Measurements from ENCODE around the gene NCAM2.

Gene NCAM2

GRCh38 chr21:20997636-20998455, at the start of gene NCAM2:
TSS of gene NCAM2 (plus strand) at chr21:20998409.
- peak; percentile 46 for DNase-seq (ENCODE audit: low spot score)

DNA sequence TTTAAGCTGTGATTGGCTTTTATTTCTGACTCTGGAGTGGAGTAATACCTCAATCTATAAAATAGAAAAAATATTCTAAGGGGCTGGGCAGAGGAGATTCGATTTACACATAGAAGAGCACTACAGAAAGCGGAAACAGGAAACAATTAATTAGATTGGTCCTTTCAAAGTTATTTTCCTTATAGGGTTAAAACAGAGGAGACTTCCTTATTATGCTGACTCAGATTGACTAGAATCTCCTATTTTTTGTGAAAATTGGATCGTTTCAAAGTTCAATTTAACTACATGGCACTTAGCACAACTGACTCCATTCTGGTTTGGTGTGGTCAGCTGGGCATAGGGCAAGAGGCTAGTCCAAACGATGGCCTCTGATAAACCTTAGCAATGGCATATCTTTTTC, 48.3 kb upstream of the NCAM2 start:
- no peak for DNase-seq (ENCODE audit: low spot score)

DNA sequence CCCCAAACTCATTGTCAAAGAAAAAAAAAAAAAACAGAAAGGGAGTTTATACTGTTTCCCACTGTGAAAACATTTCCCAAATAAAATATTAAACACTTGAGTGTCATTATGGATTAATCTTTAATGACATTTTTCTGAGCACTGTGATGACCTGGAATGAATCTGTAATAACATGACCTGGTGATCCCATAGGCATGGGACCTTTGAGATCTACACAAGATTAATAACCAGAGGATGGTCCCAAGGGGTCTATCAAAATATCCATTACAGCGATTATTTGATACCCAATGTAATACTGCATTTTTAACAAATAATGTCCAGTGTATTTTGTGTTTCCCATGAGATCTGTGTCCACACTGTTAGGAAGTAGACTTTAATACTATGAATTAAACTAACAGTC, 32.4 kb upstream of the NCAM2 start:
- DNase-seq (ENCODE audit: low spot score): no peak

GRCh38 chr21:20968391-20968790, 29.8 kb upstream of the NCAM2 start:
- no peak for DNase-seq (ENCODE audit: low spot score)

- DNase-seq (ENCODE audit: low spot score): no peak
Measured at GRCh38 chr21:20970691-20971090, 27.5 kb upstream of the NCAM2 start.

- DNase-seq (ENCODE audit: low spot score): peak; percentile 30
Measured at GRCh38 chr21:20971296-20971921, 26.8 kb upstream of the NCAM2 start.

- DNase-seq (ENCODE audit: low spot score): no peak
Measured at GRCh38 chr21:20994790-20995189, 3.4 kb upstream of the NCAM2 start.

DNA sequence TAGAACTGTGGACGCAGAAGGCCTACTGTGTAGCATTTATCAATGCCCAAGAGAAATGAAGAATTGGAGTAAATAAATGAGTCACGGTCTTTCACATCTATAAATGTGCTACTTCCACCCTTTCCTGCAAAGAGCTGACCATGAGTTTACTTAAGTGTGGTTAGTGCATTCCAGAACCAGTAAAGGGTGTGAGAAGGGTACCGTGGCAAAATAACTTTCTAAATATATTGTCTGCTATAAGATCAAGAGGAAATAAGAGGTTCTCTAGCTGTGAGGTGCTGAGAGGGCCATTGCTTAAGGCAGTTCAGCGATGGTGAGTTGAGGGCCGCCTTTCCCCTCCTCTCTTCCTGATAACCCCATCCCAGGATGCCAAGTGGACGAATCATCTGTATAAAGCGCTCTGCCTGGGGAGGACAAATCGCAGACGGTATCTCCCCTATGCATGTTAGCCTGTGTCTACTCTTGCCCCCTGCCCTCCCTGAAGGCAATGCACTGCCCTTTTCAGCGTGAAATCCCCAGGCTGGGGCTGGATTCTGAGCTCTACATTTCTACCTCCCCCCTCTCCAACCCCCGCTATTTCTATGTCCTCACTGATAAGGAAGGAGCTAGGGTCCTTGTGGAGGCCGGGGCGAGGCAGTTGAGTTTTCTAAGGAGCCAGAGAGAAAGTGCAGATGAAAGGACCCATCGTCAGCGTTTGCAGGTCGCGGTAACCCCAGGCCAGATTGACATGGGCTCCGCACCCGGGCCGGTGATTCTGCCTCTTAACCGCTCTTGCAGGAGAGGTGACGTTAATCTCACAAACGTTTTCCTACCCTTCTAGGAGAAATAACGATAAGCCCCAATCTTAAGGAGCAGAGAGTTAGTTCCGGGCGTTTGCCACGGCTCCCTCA, 1.5 kb upstream of the NCAM2 start:
- DNase-seq (ENCODE audit: low spot score): no peak

GRCh38 chr21:20997311-20997635, 936 bp upstream of the NCAM2 start:
- no peak for DNase-seq (ENCODE audit: low spot score)

GRCh38 chr21:20998456-20998789, 214 bp downstream of the NCAM2 start:
- no peak for DNase-seq (ENCODE audit: low spot score)

DNA sequence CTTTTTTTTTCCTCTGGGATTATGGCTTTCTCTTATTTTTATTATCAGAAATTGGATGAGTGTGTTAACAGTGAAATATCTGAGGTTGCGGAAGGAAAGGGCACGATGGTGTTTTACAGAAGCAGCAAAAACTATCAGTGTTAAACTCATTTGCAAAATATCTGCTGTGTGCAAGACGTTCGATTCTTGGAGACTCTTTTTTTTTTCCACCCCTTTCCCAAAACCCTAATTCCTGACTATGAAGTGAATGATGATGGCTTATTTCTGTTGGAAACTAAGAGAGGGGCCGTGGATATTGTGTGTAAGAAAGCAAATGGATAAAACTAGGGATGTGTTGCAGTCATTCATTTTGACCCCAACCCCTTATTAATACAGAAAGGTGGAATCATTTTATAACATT, 677 bp downstream of the NCAM2 start:
- no peak for DNase-seq (ENCODE audit: low spot score)

- DNase-seq (ENCODE audit: low spot score): peak; percentile 61
Measured at GRCh38 chr21:20999659-21000058, 1.4 kb downstream of the NCAM2 start.

- DNase-seq (ENCODE audit: low spot score): no peak
Measured at GRCh38 chr21:21000591-21001175, 2.5 kb downstream of the NCAM2 start.

GRCh38 chr21:21001591-21002100, 3.4 kb downstream of the NCAM2 start:
- DNase-seq (ENCODE audit: low spot score): no peak

GRCh38 chr21:21002153-21002552, 3.9 kb downstream of the NCAM2 start:
- no peak for DNase-seq (ENCODE audit: low spot score)

DNA sequence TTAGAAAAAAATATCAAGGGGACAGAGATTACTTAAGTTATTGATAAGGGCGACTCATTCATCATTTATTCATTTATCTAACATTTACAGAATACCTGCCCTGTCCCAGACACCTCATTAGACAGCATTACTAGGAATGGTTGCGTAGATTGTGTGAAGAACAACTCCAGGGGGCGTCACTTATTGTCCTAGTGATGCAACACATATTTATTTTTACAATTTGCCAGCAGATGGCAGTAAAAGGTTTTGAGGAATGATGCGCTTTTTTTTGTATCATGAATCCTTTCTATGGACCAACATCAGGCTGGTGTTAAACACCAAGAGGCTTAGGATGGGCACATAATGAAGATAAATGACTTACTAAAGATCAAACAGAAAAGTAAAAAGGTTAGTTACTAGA, 5.5 kb downstream of the NCAM2 start:
- peak; percentile 24 for DNase-seq (ENCODE audit: low spot score)

GRCh38 chr21:21007606-21008005, 9.4 kb downstream of the NCAM2 start:
- DNase-seq (ENCODE audit: low spot score): no peak

- DNase-seq (ENCODE audit: low spot score): no peak
Measured at GRCh38 chr21:21010228-21010627, 12.0 kb downstream of the NCAM2 start.

GRCh38 chr21:21010698-21011097, 12.5 kb downstream of the NCAM2 start:
- DNase-seq (ENCODE audit: low spot score): no peak

GRCh38 chr21:21018821-21019220, 20.6 kb downstream of the NCAM2 start:
- no peak for DNase-seq (ENCODE audit: low spot score)

- DNase-seq (ENCODE audit: low spot score): no peak
Measured at GRCh38 chr21:21019681-21020080, 21.5 kb downstream of the NCAM2 start.

DNA sequence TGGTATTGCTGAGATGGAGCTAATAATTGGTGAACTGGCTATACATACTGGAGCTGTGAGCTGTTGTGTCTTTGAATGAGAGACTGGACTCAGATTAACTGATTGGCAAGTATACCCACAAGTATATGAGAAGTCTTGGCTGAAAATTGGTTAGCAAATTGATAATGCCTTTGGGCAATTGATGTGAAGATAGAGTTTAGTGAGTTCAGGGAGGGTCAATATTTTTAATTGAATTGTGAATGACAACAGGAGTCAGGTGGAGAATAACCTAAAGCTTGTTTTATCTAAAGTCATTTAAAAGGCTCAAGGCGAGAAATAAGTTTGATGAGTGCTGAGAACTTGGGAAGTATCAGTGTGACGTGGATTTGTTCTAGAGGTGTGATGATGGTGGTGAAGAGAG, 27.5 kb downstream of the NCAM2 start:
- DNase-seq (ENCODE audit: low spot score): no peak

Data from HuH-7 (cell line).